Endothelial cell of umbilical vein (primary cell): ENCODE results near the gene C1R. TPM values are rescaled to one million over a fixed set of nuclear protein-coding genes. Genes with fewer than 3 reads are reported as not detected.

ENCODE experiments used
- BruUV-seq: library from RNA; stranded (reverse); fragments of 400-500 nt; replicated peaks from 2 replicates; lab custom pipeline; 2021; lab: Mats Ljungman, UMichigan
- CTCF ChIA-PET: fragments of 300-600, 350-600 bp; sonication (Branson Sonifier 250); formaldehyde crosslinking; loops from one replicate; lab custom pipeline; 2021; ENCODE audit warnings: antibody characterized with exemption, inconsistent platforms; lab: Charles Lee
- POLR2A ChIA-PET: fragments of 300-600, 350-600 bp; sonication (Branson Sonifier 250); formaldehyde crosslinking; loops from one replicate; lab custom pipeline; 2021; ENCODE audit warnings: antibody characterized with exemption, inconsistent platforms; lab: Charles Lee
- DNase-seq: peaks from one replicate; pipeline ENCODE4 v3.0.0-alpha.2; 2011; ENCODE audit warnings: low read depth, low spot score
- FAIRE-seq: peaks from 2 replicates; lab custom pipeline; 2011; peaks lifted over from hg19 to GRCh38; lab: Jason Lieb, UNC
- H2AFZ ChIP-seq: 2 replicates; pipeline ENCODE4 v1.6.0; 2012; ENCODE audit warnings: low read depth, low read length, control low read depth, inconsistent platforms
- H3K27ac ChIP-seq: 2 replicates; pipeline ENCODE4 v1.5.1; 2011; ENCODE audit warnings: low read depth, mild to moderate bottlenecking, control low read depth, low read length, moderate library complexity; ENCODE audit not compliant: insufficient read depth
- H3K27me3 ChIP-seq, 2 experiments: 2 replicates each; pipeline versions ENCODE4 v1.6.0 to v1.6.1; 2011; ENCODE audit warnings: low read length in 2 of 2, mixed read lengths in 1 of 2; ENCODE audit not compliant: control insufficient read depth in 2 of 2, insufficient read depth in 2 of 2
- H3K36me3 ChIP-seq, 2 experiments: 2 replicates in 1 of 2; 3 replicates in 1 of 2; pipeline ENCODE4 v1.5.1; 2011; ENCODE audit warnings: low read length in 2 of 2, mild to moderate bottlenecking in 1 of 2, moderate library complexity in 1 of 2; ENCODE audit not compliant: control insufficient read depth in 2 of 2, insufficient read depth in 2 of 2; ENCODE audit errors: extremely low read depth in 1 of 2
- H3K4me1 ChIP-seq: 3 replicates; pipeline ENCODE4 v1.5.1; 2011; ENCODE audit warnings: mild to moderate bottlenecking, low read length; ENCODE audit not compliant: control insufficient read depth, insufficient read depth; ENCODE audit errors: extremely low read depth
- H3K4me2 ChIP-seq: 2 replicates; pipeline ENCODE4 v1.6.1; 2011; ENCODE audit warnings: low read length, control low read depth, mixed read lengths; ENCODE audit not compliant: insufficient read depth
- H3K4me3 ChIP-seq, 3 experiments: fragments of 200-600 bp in 1 of 3; sonication (generic), shearing (Covaris generic) in 1 of 3; replicated peaks in 1 of 3; 2 replicates each; pipeline ENCODE4 v1.5.1; 2011 to 2016; ENCODE audit warnings: control low read depth in 3 of 3, low read length in 3 of 3, mild to moderate bottlenecking in 2 of 3, inconsistent platforms in 1 of 3, low read depth in 1 of 3, moderate library complexity in 1 of 3; ENCODE audit not compliant: insufficient read depth in 1 of 3
- H3K79me2 ChIP-seq: 2 replicates; pipeline ENCODE4 v1.6.0; 2012; ENCODE audit warnings: low read length, inconsistent platforms; ENCODE audit not compliant: control insufficient read depth, insufficient read depth
- H3K9ac ChIP-seq: replicated peaks from 2 replicates; pipeline ENCODE3; 2011; ENCODE audit warnings: low read length, control low read depth; ENCODE audit not compliant: insufficient read depth; ENCODE audit errors: extremely low read depth
- H3K9me1 ChIP-seq: replicated peaks from 3 replicates; pipeline ENCODE4 v1.6.0; 2011; ENCODE audit warnings: mild to moderate bottlenecking, low read length; ENCODE audit not compliant: control insufficient read depth, insufficient read depth; ENCODE audit errors: extremely low read depth
- H3K9me3 ChIP-seq: replicated peaks from 2 replicates; pipeline ENCODE4 v1.5.1; 2012; ENCODE audit warnings: low read length, inconsistent platforms; ENCODE audit not compliant: control insufficient read depth, insufficient read depth
- H4K20me1 ChIP-seq: replicated peaks from 2 replicates; pipeline ENCODE3; 2011; ENCODE audit warnings: mild to moderate bottlenecking, low read length; ENCODE audit not compliant: control insufficient read depth, insufficient read depth; ENCODE audit errors: extremely low read depth
- CTCF ChIP-seq, 2 donors: IDR thresholded peaks; 1 replicate in 1 of 2; 2 replicates in 1 of 2; pipeline ENCODE4 v1.5.1; 2011; ENCODE audit warnings: low read length in 2 of 2, mild to moderate bottlenecking in 2 of 2, moderate library complexity in 2 of 2, control low read depth in 1 of 2, inconsistent platforms in 1 of 2, low read depth in 1 of 2; ENCODE audit not compliant: insufficient read depth in 1 of 2; ENCODE audit errors: extremely low read depth in 1 of 2
- EZH2 ChIP-seq: IDR thresholded peaks from 2 replicates; pipeline ENCODE4 v1.6.1; 2012; ENCODE audit warnings: borderline replicate concordance, low read depth, mild to moderate bottlenecking, moderate library complexity, low read length, inconsistent platforms; ENCODE audit not compliant: severe bottlenecking
- GATA2 ChIP-seq: IDR thresholded peaks from 2 replicates; pipeline ENCODE4 v1.7.0; 2011; ENCODE audit warnings: low read depth, mild to moderate bottlenecking, moderate library complexity, mixed read lengths, low read length; ENCODE audit not compliant: insufficient read length, insufficient read depth
- JUN ChIP-seq: IDR thresholded peaks from 2 replicates; pipeline ENCODE4 v1.6.1; 2011; ENCODE audit warnings: borderline replicate concordance, low read depth; ENCODE audit not compliant: insufficient read length, insufficient read depth
- MAX ChIP-seq: IDR thresholded peaks from 2 replicates; pipeline ENCODE4 v1.6.1; 2011; ENCODE audit not compliant: insufficient read depth, insufficient read length
- MYC ChIP-seq: IDR thresholded peaks from one replicate; pipeline ENCODE4 v1.6.1; 2011; ENCODE audit warnings: mild to moderate bottlenecking, low read depth, low read length
- POLR2A ChIP-seq: IDR thresholded peaks from 2 replicates; pipeline ENCODE4 v1.6.1; 2012; ENCODE audit warnings: low read depth, mild to moderate bottlenecking, control low read depth, low read length
- POLR2AphosphoS5 ChIP-seq: IDR thresholded peaks from 2 replicates; pipeline ENCODE4 v1.6.1; 2012; ENCODE audit warnings: low read depth, mild to moderate bottlenecking, control low read depth, low read length, moderate library complexity; ENCODE audit not compliant: insufficient read depth
- dilution Hi-C: fragments of 300-500 bp; cut with MboI; formaldehyde crosslinking; loops from one replicate; pipeline ENCODE4 v1.15.0; 2019; ENCODE audit warnings: low sequenced_read_pairs; ENCODE audit not compliant: extremely low pct_ligation_motif_present
- intact Hi-C: fragments of 100-400 bp; cut with micrococcal nuclease; formaldehyde crosslinking; loops from one replicate; pipeline ENCODE4 v1.10.0; 2022
- polyA plus RNA-seq, 4 experiments: library from polyadenylated mRNA; depleted of rRNA in 3 of 4; stranded (reverse) in 3 of 4; unstranded in 1 of 4; fragments of >200 nt; gene quantifications; 2 replicates each; pipeline versions ENCODE4 v1.2.1 to v1.2.3, GENCODE V29; 2011 to 2012; ENCODE audit warnings: missing spikeins in 1 of 4
- total RNA-seq: library from RNA; stranded (reverse); gene quantifications from 2 replicates; pipeline ENCODE4 v1.2.3, GENCODE V29; 2021

Gene C1R
- total and polyA plus RNA-seq, 2 donors (not counting 3 experiments of a cell fraction or from before 2014, with no cell fraction given), result 3.6 to 5.8 TPM

- Histone ChIP-seq H3K27me3 (no peaks in the 10 kb centered on the region), H3K4me2 (peak overlapping the region; percentile 53), H3K9me1 (no peaks in the 10 kb centered on the region), H3K79me2 (no peaks in the 10 kb centered on the region), H4K20me1 (no peaks in the 10 kb centered on the region), H3K9ac (no peak overlapping the region), H3K4me1 (peaks cover 29% of the 10 kb centered on the region), H3K9me3 (no peaks in the 10 kb centered on the region), H3K4me3 (no peak overlapping the region), H2AFZ (no peak overlapping the region), H3K27ac (no peak overlapping the region), H3K36me3 (no peaks in the 10 kb centered on the region)
- FAIRE-seq, result peak; percentile 95
- ChIA-PET POLR2A (no interaction called here), CTCF (interaction anchor here (1.3 to 3.4 kb wide), 3 partner anchors 10 to 18 kb away, joined by 3 to 17 read pairs (median 4); no protein-coding TSS in a partner anchor)
- TF ChIP-seq GATA2, result peak; percentile 28
- no peak for TF ChIP-seq MYC
- peak; percentile 73 for TF ChIP-seq POLR2A
- peak; percentile 75 for TF ChIP-seq POLR2AphosphoS5
- DNase-seq, result peak; percentile 75
- intact Hi-C loops, result no loop called here
- dilution Hi-C loops, result no loop called here
- BruUV-seq, result no TSS peak
Measured at GRCh38 chr12:7123806-7124522, 31.7 kb upstream of the C1R start.

- no peaks in the 10 kb centered on the region for H3K9me1 ChIP-seq
- peaks cover 22% of the 10 kb centered on the region for H3K4me1 ChIP-seq
- intact Hi-C loops (no loop called here), dilution Hi-C loops (no loop called here)
- no peaks in the 10 kb centered on the region for H3K79me2 ChIP-seq
- no peak overlapping the region for H3K9ac ChIP-seq
- CTCF ChIA-PET, result interaction anchor here (1.3 to 3.4 kb wide), 4 partner anchors 10 to 232 kb away, joined by 3 to 17 read pairs (median 4); no protein-coding TSS in a partner anchor
- no peaks in the 10 kb centered on the region for H4K20me1 ChIP-seq
- H3K36me3 ChIP-seq, result no peaks in the 10 kb centered on the region
- POLR2A ChIA-PET, result no interaction called here
- peak; percentile 49 for FAIRE-seq
- H3K4me2 ChIP-seq, result peak overlapping the region; percentile 53
- H3K27me3 ChIP-seq, result no peaks in the 10 kb centered on the region
- no peaks in the 10 kb centered on the region for H3K9me3 ChIP-seq
- TF ChIP-seq POLR2AphosphoS5 (no peak), JUN (no peak), MAX (no peak), CTCF (IDR thresholded peaks at IDR 0.05; ENCODE audit: extremely low read depth in 1 of 2, insufficient read depth in 1 of 2, low read depth in 1 of 2, low read length in 2 of 2) (no peak), EZH2 (no peak), MYC (no peak), POLR2A (no peak), GATA2 (no peak)
- peak; percentile 4 for DNase-seq
- H3K4me3 ChIP-seq, result no peak overlapping the region
- H2AFZ ChIP-seq, result no peak overlapping the region
- BruUV-seq, result no TSS peak
- no peak overlapping the region for H3K27ac ChIP-seq
Measured at GRCh38 chr12:7122811-7123769, 30.8 kb upstream of the C1R start.
